Heart right ventricle (tissue), 16 donors: ENCODE data around the gene RNF130. TPM values are rescaled to one million over a fixed set of nuclear protein-coding genes. Genes with fewer than 3 reads are reported as not detected.

Experiments
- ATAC-seq, 8 donors: fragments of 200-7000 bp; cut with Tn5 transposase; one replicate each; pipeline ENCODE4 v1.9.1; 2020; ENCODE audit warnings: mild to moderate bottlenecking in 8 of 8, moderate library complexity in 8 of 8, moderate number of reproducible peaks in 1 of 8
- DNase-seq, 2 donors: peaks; one replicate each; pipeline ENCODE4 v3.0.0-alpha.2; 2020
- H3K27ac ChIP-seq, 10 donors: fragments of 200-600 bp; sonication (generic) in 2 of 10; one replicate each; pipeline versions ENCODE4 v1.5.0 to v1.8.0; 2020 to 2022; ENCODE audit warnings: mild to moderate bottlenecking in 3 of 10
- H3K27me3 ChIP-seq, 7 donors: fragments of 200-600 bp; one replicate each; pipeline ENCODE4 v1.8.0; 2021 to 2022; ENCODE audit warnings: mild to moderate bottlenecking in 2 of 7
- H3K36me3 ChIP-seq, 9 donors: fragments of 200-600 bp; sonication (generic) in 1 of 9; one replicate each; pipeline versions ENCODE4 v1.5.0 to v1.8.0; 2020 to 2022; ENCODE audit warnings: mild to moderate bottlenecking in 2 of 9
- H3K4me1 ChIP-seq, 9 donors: fragments of 200-600 bp; sonication (generic) in 1 of 9; one replicate each; pipeline versions ENCODE4 v1.5.0 to v1.8.0; 2020 to 2022; ENCODE audit warnings: mild to moderate bottlenecking in 4 of 9
- H3K4me3 ChIP-seq, 10 donors: fragments of 200-600 bp; sonication (generic) in 2 of 10; one replicate each; pipeline versions ENCODE4 v1.5.0 to v1.8.0; 2020 to 2022; ENCODE audit warnings: mild to moderate bottlenecking in 7 of 10, moderate library complexity in 2 of 10
- H3K9me3 ChIP-seq, 11 donors: fragments of 200-600 bp in 10 of 11; sonication (generic) in 2 of 11; one replicate each; pipeline versions ENCODE4 v1.5.0 to v1.8.0; 2013 to 2022; ENCODE audit warnings: mild to moderate bottlenecking in 2 of 11, control low read depth in 1 of 11, moderate library complexity in 1 of 11
- CTCF ChIP-seq, 9 donors: fragments of 200-600 bp; sonication (generic) in 2 of 9; IDR thresholded peaks; one replicate each; pipeline versions ENCODE4 v1.5.0 to v1.8.0; 2021 to 2022; ENCODE audit warnings: antibody characterized with exemption in 9 of 9, mild to moderate bottlenecking in 5 of 9, moderate library complexity in 1 of 9
- whole genome bisulfite sequencing, 2 donors: extraction: QIAGEN DNeasy Blood & Tissue Kit; methylation state at CpG; one replicate each; pipeline ENCODE4 v1.1.7; 2013; ENCODE audit warnings: inconsistent platforms in 1 of 2; 5-methylcytosine and 5-hydroxymethylcytosine counted together
- intact Hi-C, 10 donors: fragments of 100-400 bp; cut with DNase I; formaldehyde crosslinking; loops; one replicate each; pipeline versions ENCODE4 v1.11.1 to v1.14.2; 2022
- polyA plus RNA-seq, 2 donors: library from polyadenylated mRNA; stranded (reverse); fragments of 200-250 nt; gene quantifications; one replicate each; pipeline ENCODE4 v1.2.3, GENCODE V29; 2013
- total RNA-seq, 10 donors: library from RNA; stranded (reverse); fragmentation: NEBNext Ultra II Directional in 3 of 10; extraction: Animal tissue kit (Norgen Biotek cat#: 25700) in 3 of 10; gene quantifications; one replicate each; pipeline versions ENCODE4 v1.2.1 to v1.2.4, GENCODE V29; 2021 to 2023
- donor health status: Arrhythmogenic right ventricular cardiomyopathy.
- donor health status: ischemic (EF 13 %, LVEDD 7.1; RV severe dilation, severe dysfunction).
- donor health status: healthy with polysubstance abuse.
- donor health status: DM: no; HTN: yes; CAD: no.
- donor health status: DM: no; HTN: no; CAD: no.
- donor health status: ischemic (EF 25% LVEDD 6.9; RV normal size, moderate dysfunction).
- donor health status: ischemic (EF 25% LVEDD 5.7; RV mildly dilated, moderate dysfunction).
- donor health status: healthy.
- donor health status: DM: yes; HTN: yes; CAD: no.
- donor health status: Ischemic cardiomyopathy.
- donor health status: ischemic (EF 35%, LVEDD 5.7; RV mildly dilated, moderate dysfunction).
- donor health status: nonischemic (EF 11% LVEDD 7.7; RV severe dilation, severe dysfunction).
- donor health status: DM: yes; HTN: yes; CAD: no.
- donor health status: PGD.
- donor health status: ischemic (EF 29% LVEDD 5.4; RV normal size, mild dysfunction).
- donor health status: nonischemic (EF 23%, LVEDD 6.1; RV moderate dilation, normal function).

The RNF130 gene
- total and polyA plus RNA-seq, 12 donors = 21.9 to 55.8 (median 33.2) TPM

GRCh38 chr5:180040287-180041214 is 31.0 kb downstream of the RNF130 start:
- ATAC-seq (no peak), DNase-seq (no peak)
- intact Hi-C loops = no loop called here
- no peak for TF ChIP-seq CTCF (IDR thresholded peaks at IDR 0.05)
- H3K36me3 ChIP-seq = peaks cover 0 to 51% (median 7%) of the 10 kb centered on the region in 9 donors
- H3K9me3 ChIP-seq = peaks cover 0 to 14% (median 8%) of the 10 kb centered on the region in 11 donors
- WGBS, 2 donors = 82 to 89% methylated on average over 11 of the region's 11 CpGs
- peaks cover 0 to 5% (median 0%) of the 10 kb centered on the region in 9 donors for H3K4me1 ChIP-seq
- no peaks in the 10 kb centered on the region for H3K27me3 ChIP-seq
- no peak overlapping the region for H3K4me3 ChIP-seq
- H3K27ac ChIP-seq = no peak overlapping the region

GRCh38 chr5:180035206-180035931 is 36.2 kb downstream of the RNF130 start:
- WGBS, 2 donors = 95 to 96% methylated on average over 5 of the region's 5 CpGs
- TF ChIP-seq CTCF (IDR thresholded peaks at IDR 0.05) = no peak

GRCh38 chr5:180034564-180034963 is 37.0 kb downstream of the RNF130 start:
- Histone ChIP-seq H3K9me3 (peaks cover 0 to 26% (median 10%) of the 10 kb centered on the region in 11 donors), H3K27me3 (no peaks in the 10 kb centered on the region), H3K36me3 (peaks cover 0 to 61% (median 8%) of the 10 kb centered on the region in 9 donors), H3K4me3 (no peak overlapping the region), H3K27ac (no peak overlapping the region), H3K4me1 (no peaks in the 10 kb centered on the region)
- ATAC-seq (no peak), DNase-seq (no peak)
- WGBS, 2 donors = 95 to 100% methylated on average over 2 of the region's 2 CpGs
- intact Hi-C loops = no loop called here
- TF ChIP-seq CTCF (IDR thresholded peaks at IDR 0.05) = no peak

More at GRCh38 chr5:180035206-180035931, 36.2 kb downstream of the RNF130 start:
- Histone ChIP-seq H3K36me3 (peaks cover 0 to 69% (median 8%) of the 10 kb centered on the region in 9 donors), H3K4me1 (no peaks in the 10 kb centered on the region), H3K27me3 (no peaks in the 10 kb centered on the region), H3K27ac (no peak overlapping the region), H3K4me3 (no peak overlapping the region), H3K9me3 (peaks cover 0 to 26% (median 10%) of the 10 kb centered on the region in 11 donors)
- DNase-seq (no peak), ATAC-seq (no peak)
- intact Hi-C loops = no loop called here

GRCh38 chr5:180027459-180028089 is 44.0 kb downstream of the RNF130 start:
- WGBS, 2 donors = 86 to 89% methylated on average over 15 of the region's 15 CpGs
- peak in 5 of 8 donors; percentile 9 to 38 (median 22) for ATAC-seq
- H3K9me3 ChIP-seq = no peaks in the 10 kb centered on the region
- no peak for TF ChIP-seq CTCF (IDR thresholded peaks at IDR 0.05)
- H3K4me1 ChIP-seq = peaks cover 0 to 39% (median 6%) of the 10 kb centered on the region in 9 donors
- H3K27me3 ChIP-seq = no peaks in the 10 kb centered on the region
- intact Hi-C loops = loop anchor here in 1 of 10 donors (5.0 kb wide), 1 partner anchor 45 kb away; the partner anchor contains the start of gene RNF130
- peak overlapping the region in 1 of 10 donors; percentile 65 for H3K27ac ChIP-seq
- H3K4me3 ChIP-seq = no peak overlapping the region
- no peak for DNase-seq
- H3K36me3 ChIP-seq = peaks cover 0 to 9% (median 0%) of the 10 kb centered on the region in 9 donors
